ENCODE measurements around the gene UBL4A.

Gene UBL4A

DNA sequence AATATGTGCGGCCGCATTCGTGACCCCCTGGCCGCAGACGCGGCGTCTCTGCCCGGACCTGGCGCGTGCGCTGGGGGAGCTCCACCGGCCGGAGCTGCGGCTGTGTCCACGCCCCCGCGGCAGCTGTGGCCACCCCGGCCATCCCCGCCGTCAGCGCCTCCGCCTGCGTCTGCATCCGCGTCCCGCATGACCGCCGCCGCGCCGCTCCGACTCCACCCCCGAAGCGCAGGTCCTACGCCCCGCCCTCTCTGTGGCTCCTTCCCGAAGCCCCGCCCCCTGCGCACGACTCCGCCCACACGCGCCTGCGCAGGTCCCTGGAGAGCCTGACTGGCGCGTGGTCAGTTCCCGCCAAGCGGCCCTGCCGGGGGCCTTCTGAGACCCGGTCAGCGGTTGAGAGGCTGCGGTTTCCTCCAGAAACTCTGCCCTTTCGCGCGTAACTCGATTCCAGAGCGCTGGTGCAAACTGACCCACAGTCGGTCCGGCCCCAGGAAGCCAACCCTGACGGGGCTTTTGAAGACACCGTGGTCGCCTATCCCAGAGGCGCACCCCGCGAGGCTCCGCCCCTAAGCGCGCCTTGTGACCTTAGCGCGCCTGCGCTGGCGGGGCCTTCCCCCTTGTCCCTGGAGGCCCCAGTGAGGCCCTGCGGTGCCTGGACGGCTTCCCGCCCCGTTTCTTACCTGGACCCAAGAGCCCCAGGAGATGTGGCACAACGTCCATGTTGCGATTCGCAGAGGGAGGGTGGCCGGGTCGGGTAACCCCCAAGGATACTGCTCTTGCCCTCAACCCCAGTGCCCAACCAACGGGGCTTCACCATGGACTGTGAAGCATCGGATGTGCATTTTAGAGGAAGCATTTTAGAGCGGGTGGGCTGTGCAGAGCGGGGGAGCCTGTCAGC, 7.4 kb downstream of the UBL4A start, which contains the start of gene LAGE3:
Gene LAGE3, minus strand, starts transcription at position 554 of the 895 bp plus-strand sequence. Its CDS starts 366 bp downstream, at position 188.
- H3K36me3 Mint-ChIP-seq (ENCODE audit: low read depth): peaks cover 15% of the 10 kb centered on the region
- peak; percentile 97 for DNase-seq
- H3K27me3 Mint-ChIP-seq: peaks cover 19% of the 10 kb centered on the region
- no peaks in the 10 kb centered on the region for H3K9me3 Mint-ChIP-seq
- peaks cover 27% of the 10 kb centered on the region for H3K4me1 Mint-ChIP-seq (ENCODE audit: low read depth)
- peak within 1 kb of the TSS; percentile 94 for H3K27ac Mint-ChIP-seq
- H3K4me3 Mint-ChIP-seq: peak within 1 kb of the TSS; percentile 84

DNA sequence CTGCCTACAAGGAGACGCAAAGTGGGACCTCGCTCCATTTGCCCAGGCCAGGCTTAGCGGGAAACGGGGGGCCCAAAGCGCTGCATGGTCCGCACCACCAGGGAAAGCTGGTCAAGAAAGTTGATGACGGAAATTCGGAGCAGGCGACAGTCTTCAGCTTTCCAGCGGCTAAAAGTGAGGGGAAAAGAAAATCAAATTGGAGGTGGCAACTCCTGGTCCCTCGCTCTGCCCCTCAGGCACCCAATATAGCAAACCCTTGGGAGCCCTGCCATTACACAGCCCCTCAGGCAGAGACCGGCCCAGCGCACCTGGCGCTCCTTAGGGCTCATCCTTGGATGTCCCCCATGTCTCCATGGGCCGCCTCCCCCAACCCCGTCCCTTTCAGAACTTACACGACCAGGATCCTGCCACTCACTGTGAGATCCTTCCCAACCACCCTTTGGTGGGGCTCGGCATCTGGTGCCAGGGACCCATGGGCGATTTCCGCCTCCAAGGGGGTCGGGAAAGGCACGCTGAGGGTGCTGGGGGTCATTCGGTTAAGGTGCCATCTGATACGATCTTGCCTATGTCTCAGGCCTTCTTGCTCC, 8.4 kb downstream of the UBL4A start:
- Mint-ChIP-seq H3K36me3 (ENCODE audit: low read depth) (peaks cover 13% of the 10 kb centered on the region), H3K27me3 (peaks cover 15% of the 10 kb centered on the region), H3K4me1 (ENCODE audit: low read depth) (peaks cover 19% of the 10 kb centered on the region), H3K9me3 (no peaks in the 10 kb centered on the region), H3K4me3 (peak overlapping the region; percentile 84), H3K27ac (peak overlapping the region; percentile 94)
- no peak for DNase-seq

DNA sequence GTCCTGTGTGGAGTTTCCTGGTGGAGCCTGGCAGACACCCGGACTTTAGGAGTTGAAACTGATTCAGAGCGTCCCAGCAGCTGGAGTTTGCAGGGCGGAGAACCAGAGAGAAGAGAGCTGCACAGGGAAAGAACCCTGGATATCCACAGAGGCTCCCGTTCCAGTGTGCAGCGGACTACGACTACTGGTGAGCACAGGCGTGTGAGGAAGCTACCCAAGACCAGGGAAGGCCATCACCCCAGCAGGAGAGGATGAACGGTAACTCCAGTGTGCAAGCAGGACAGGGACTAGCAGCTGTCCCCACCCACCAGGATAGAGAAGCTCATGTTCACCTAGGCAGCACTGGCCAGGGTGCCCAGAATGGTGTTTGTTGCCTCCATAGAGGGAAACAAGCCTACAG, 9.6 kb downstream of the UBL4A start:
- no peak for DNase-seq
- Mint-ChIP-seq H3K9me3 (no peaks in the 10 kb centered on the region), H3K4me3 (no peak overlapping the region), H3K4me1 (ENCODE audit: low read depth) (peaks cover 19% of the 10 kb centered on the region), H3K27ac (no peak overlapping the region), H3K27me3 (peaks cover 9% of the 10 kb centered on the region), H3K36me3 (ENCODE audit: low read depth) (peaks cover 22% of the 10 kb centered on the region)

DNA sequence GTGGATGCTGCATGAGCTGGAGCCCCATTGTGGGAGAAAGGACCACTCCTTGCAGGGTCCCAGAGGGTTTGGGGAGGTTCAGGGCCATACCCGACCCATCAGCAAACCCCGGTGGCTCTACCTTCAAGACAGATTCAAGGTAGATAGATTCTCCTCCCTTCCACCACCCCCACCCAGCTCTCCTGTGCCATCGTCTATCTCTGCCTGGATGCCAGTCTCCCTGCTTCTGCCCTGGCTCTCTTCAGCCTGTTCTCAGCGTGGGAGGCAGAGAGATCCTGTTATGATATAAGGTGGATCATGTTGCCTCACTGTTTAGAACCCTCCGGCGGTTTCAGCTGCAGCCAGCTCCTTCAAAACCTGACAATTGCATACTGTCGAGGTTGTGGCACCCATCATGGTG, 12.7 kb downstream of the UBL4A start:
- Mint-ChIP-seq H3K27me3 (peaks cover 5% of the 10 kb centered on the region), H3K27ac (no peak overlapping the region), H3K36me3 (ENCODE audit: low read depth) (peaks cover 46% of the 10 kb centered on the region), H3K4me1 (ENCODE audit: low read depth) (peaks cover 12% of the 10 kb centered on the region), H3K9me3 (no peaks in the 10 kb centered on the region), H3K4me3 (no peak overlapping the region)
- DNase-seq: no peak

DNA sequence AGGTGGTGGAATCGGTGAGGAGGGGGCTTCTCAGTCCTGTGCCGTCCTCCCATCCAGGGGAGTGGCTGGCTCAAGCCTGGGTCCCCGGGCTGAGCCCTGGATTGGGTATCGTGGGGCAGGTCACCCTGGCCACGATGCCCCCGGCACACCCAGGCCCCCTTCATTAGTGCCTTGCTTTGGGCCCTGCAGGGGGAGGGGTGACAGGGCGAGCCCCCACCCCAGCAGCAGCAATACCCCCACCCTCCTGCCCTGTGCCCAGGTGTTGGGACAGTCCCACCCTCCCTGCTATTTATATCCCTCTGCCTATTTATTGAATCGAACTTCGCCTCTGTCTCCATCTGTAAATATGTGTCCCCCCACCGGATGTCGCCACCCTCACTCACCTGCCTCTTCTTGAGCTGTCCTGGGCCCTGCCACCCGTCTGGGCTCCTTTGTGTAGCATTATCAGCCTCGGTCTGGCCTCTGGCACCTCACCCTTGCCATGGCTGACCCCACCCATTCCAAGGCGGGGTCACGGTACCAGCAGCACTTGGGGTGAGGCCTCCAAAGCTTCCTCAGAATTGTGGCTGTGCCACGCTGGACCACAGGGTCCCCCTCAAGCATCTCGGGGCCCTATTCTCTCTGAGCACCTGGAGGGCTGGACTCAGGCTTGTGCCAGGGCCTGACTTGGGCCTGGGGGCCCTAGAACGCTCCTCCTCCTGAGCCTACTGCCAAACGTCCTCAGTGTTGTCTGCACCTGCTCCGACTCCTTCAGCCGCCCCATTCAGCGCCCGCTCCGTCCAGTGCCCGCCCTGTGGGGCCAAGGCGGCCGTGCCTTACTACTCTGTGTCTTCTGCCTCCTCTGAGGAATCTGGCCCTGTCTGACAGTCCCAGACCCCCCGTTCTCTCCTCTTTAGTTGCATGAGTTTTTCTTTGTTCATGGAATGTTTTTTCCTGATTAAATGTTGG, 13.5 kb downstream of the UBL4A start:
- Mint-ChIP-seq H3K4me3 (no peak overlapping the region), H3K4me1 (ENCODE audit: low read depth) (peaks cover 12% of the 10 kb centered on the region), H3K9me3 (no peaks in the 10 kb centered on the region), H3K27ac (no peak overlapping the region), H3K36me3 (ENCODE audit: low read depth) (peaks cover 51% of the 10 kb centered on the region), H3K27me3 (peaks cover 5% of the 10 kb centered on the region)
- DNase-seq: no peak

DNA sequence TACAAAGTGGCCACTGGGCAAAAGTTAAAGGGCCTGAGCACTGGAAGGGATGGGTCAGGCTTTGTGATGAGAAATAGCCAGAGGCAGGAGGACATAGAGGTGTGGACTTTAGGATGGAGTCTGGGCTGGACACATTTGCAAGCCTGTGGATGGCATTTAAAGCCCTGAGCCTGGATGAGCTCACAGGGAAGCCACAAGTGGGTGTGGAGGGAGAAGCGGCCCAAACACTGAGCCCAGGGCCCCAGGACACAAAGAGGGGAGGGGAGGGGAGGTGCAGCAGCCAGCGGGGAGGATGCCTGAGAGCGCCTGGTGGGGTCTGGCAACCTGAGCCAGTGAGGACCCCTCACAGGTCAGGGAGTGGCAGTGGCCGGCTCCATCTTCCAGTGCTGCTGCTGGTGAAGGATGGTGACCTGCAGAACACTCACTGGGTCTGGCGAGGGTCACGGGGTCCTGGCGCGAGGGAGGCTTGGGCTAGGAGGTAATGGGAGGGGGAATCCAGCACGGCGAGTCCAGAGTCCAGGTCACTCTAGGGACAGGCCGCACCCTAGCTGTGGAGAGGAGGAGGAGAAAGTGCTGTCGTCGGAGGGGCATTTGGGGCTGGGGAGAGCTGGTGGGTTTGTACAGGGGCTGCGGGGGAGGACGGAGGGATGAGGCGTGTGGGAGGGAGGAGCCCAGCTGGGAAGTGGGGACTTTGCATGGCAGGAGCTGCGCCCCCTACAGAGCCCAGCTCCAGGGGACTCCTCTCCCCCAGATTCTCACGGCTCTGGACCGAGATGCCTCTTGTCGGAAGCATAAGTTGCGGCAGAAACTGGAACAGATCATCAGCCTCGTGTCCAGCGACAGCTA, 14.4 kb downstream of the UBL4A start:
- DNase-seq: no peak
- Mint-ChIP-seq H3K27ac (no peak overlapping the region), H3K4me3 (no peak overlapping the region), H3K9me3 (no peaks in the 10 kb centered on the region), H3K4me1 (ENCODE audit: low read depth) (peaks cover 4% of the 10 kb centered on the region), H3K27me3 (peaks cover 5% of the 10 kb centered on the region), H3K36me3 (ENCODE audit: low read depth) (peaks cover 52% of the 10 kb centered on the region)

DNA sequence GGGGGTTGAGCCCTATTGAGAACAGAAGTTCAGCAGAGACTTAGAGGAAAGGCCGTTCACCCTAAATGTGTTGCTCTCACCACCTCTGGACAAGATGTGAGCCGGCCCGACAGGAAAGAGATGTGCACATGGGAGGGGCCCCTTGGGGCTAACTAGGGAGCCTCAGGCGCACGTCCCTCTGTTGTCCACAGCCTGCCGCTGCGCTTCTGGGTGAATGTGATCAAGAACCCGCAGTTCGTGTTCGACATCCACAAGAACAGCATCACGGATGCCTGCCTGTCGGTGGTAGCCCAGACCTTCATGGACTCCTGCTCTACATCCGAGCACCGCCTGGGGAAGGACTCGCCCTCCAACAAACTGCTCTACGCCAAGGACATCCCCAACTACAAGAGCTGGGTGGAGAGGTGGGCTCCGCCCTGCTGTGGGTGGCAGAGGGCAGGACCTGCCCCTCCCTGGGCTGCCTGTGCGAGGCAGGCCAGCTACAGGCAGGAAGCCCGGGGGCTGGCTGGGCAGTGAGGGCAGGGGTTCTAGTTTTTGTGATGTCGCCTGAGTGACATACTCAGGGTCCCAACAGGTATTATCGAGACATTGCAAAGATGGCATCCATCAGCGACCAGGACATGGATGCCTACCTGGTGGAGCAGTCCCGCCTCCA, 15.4 kb downstream of the UBL4A start:
- Mint-ChIP-seq H3K4me1 (ENCODE audit: low read depth) (peaks cover 4% of the 10 kb centered on the region), H3K4me3 (no peak overlapping the region), H3K27ac (no peak overlapping the region), H3K36me3 (ENCODE audit: low read depth) (peaks cover 57% of the 10 kb centered on the region), H3K9me3 (no peaks in the 10 kb centered on the region), H3K27me3 (peaks cover 5% of the 10 kb centered on the region)
- DNase-seq: no peak

DNA sequence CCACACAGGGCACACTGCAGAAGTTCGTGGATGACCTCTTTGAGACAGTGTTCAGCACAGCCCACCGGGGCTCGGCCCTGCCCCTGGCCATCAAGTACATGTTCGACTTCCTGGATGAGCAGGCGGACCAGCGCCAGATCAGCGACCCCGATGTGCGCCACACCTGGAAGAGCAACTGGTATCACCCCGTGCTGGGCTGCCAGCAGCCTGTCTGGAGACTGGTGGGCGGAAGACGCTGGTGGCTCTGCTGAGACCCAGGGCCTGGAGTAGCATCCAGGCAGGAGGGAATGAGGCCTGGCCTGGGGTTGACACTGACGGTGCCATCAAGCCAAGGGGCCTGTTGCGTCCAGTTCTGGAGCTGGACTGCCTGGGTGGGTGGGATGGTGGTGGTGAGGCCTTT, 16.0 kb downstream of the UBL4A start:
- Mint-ChIP-seq H3K4me3 (no peak overlapping the region), H3K36me3 (ENCODE audit: low read depth) (peaks cover 60% of the 10 kb centered on the region), H3K4me1 (ENCODE audit: low read depth) (peaks cover 2% of the 10 kb centered on the region), H3K27me3 (peaks cover 2% of the 10 kb centered on the region), H3K9me3 (no peaks in the 10 kb centered on the region), H3K27ac (no peak overlapping the region)
- DNase-seq: no peak

DNA sequence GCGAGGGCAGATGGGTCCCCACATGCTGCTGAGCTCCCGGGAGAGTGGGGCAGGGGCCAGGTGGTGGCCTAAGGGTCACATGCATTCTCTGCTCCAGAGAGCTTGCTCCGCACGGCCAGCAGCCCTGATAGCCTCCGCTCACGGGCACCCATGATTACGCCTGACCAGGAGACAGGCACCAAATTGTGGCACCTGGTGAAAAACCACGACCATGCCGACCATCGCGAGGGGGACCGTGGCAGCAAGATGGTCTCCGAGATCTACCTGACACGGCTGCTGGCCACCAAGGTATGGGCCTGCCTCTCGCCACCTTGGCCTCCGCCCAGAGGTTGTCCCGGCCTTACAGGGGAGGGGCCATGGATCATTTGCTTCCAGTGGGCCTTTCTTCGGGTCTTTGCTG, 16.5 kb downstream of the UBL4A start:
- no peaks in the 10 kb centered on the region for H3K4me1 Mint-ChIP-seq (ENCODE audit: low read depth)

DNA sequence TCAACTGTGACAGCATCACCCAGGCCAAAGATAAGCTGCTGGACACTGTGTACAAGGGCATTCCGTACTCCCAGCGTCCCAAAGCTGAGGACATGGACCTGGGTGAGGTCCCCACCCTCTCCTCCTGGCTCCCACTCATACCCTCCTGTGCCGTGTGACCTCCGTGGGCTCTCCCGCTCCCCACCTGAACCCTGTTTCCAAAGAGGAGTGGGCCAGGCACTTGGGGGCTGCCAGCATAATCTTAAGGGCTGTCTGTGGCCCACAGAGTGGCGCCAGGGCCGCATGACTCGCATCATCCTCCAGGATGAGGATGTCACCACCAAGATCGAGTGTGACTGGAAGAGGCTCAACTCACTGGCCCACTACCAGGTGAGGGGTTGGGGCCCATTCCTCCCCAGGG, 17.3 kb downstream of the UBL4A start:
- H3K27me3 Mint-ChIP-seq: no peaks in the 10 kb centered on the region
- DNase-seq: no peak
- no peak overlapping the region for H3K4me3 Mint-ChIP-seq
- H3K36me3 Mint-ChIP-seq (ENCODE audit: low read depth): peaks cover 63% of the 10 kb centered on the region
- H3K27ac Mint-ChIP-seq: no peak overlapping the region
- H3K9me3 Mint-ChIP-seq: no peaks in the 10 kb centered on the region
- no peaks in the 10 kb centered on the region for H3K4me1 Mint-ChIP-seq (ENCODE audit: low read depth)

More for the DNA sequence above, 16.5 kb downstream of the UBL4A start:
- H3K27me3 Mint-ChIP-seq: no peaks in the 10 kb centered on the region
- no peak overlapping the region for H3K27ac Mint-ChIP-seq
- no peak overlapping the region for H3K4me3 Mint-ChIP-seq
- H3K9me3 Mint-ChIP-seq: no peaks in the 10 kb centered on the region
- peaks cover 62% of the 10 kb centered on the region for H3K36me3 Mint-ChIP-seq (ENCODE audit: low read depth)
- no peak for DNase-seq

DNA sequence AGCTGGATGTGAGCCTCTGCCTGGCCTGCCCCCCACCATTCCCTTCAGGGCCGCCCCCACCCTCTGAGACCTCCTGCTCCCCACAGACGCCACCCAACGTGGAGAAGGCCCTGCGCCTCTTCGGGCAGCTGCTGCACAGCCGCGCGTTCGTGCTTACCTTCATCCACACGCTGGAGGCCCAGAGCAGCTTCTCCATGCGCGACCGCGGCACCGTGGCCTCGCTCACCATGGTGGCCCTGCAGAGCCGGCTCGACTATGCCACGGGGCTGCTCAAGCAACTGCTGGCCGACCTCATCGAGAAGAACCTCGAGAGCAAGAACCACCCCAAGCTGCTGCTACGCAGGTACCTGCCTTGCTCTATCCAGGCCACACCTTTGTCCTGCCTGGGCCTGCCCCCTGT, 18.2 kb downstream of the UBL4A start:
- no peak overlapping the region for H3K4me3 Mint-ChIP-seq
- no peaks in the 10 kb centered on the region for H3K27me3 Mint-ChIP-seq

DNA sequence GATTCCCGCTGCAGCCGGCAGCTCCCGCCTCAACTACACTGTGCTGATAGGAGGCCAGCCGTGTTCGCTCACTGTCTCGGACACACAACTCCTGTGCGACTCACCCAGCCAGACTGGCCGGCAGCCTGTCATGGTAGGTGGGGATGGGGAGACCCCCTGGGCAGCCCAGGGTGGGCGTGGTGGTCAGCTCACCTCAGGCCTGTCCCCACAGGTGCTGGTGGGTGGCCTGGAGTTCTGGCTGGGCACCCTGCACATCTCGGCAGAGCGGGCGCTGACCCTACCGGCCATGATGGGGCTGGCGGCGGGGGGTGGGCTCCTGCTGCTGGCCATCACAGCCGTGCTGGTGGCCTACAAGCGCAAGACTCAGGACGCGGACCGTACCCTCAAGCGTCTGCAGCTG, 18.9 kb downstream of the UBL4A start:
- no peak for DNase-seq
- Mint-ChIP-seq H3K36me3 (ENCODE audit: low read depth) (peaks cover 58% of the 10 kb centered on the region), H3K9me3 (no peaks in the 10 kb centered on the region), H3K27ac (no peak overlapping the region), H3K27me3 (no peaks in the 10 kb centered on the region), H3K4me1 (ENCODE audit: low read depth) (no peaks in the 10 kb centered on the region), H3K4me3 (no peak overlapping the region)

More for the DNA sequence above, 18.2 kb downstream of the UBL4A start:
- no peak for DNase-seq
- Mint-ChIP-seq H3K9me3 (no peaks in the 10 kb centered on the region), H3K27ac (no peak overlapping the region), H3K4me1 (ENCODE audit: low read depth) (no peaks in the 10 kb centered on the region), H3K36me3 (ENCODE audit: low read depth) (peaks cover 58% of the 10 kb centered on the region)

DNA sequence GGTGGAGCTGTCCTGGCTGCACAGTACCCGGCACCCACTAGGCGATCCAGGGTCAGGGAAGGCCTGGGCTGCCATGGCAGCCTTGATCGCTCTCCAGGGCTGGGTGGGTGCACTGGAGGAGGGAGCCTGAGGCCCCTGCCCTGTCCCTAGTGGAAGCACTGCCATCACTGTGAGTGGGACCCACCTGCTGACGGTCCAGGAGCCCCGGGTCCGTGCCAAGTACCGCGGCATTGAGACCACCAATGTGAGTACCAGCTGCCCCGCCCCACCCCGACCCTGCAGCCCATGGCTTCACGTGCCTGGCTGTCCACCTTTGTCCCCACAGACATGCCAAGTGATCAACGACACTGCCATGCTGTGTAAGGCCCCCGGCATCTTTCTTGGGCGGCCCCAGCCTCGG, 19.5 kb downstream of the UBL4A start:
- DNase-seq: no peak
- Mint-ChIP-seq H3K9me3 (no peaks in the 10 kb centered on the region), H3K27me3 (no peaks in the 10 kb centered on the region), H3K4me1 (ENCODE audit: low read depth) (no peaks in the 10 kb centered on the region), H3K36me3 (ENCODE audit: low read depth) (peaks cover 57% of the 10 kb centered on the region), H3K27ac (no peak overlapping the region), H3K4me3 (no peak overlapping the region)

All from activated T-cell treated with anti-CD3 and anti-CD28 coated beads, Interleukin-2, amount 50 U/mL, for 24 hours (primary cell).